Stimulated activated CD4-positive, alpha-beta T cell treated with anti-CD3 and anti-CD28 coated beads, Interleukin-15, amount 100 ng/mL, for 48 hours (primary cell): ENCODE results near the gene METRNL.

Experiments used
- DNase-seq, 2 donors: peaks; one replicate each; pipeline ENCODE4 v3.0.0-alpha.2; 2020; ENCODE audit warnings: low read depth in 2 of 2

Gene METRNL

DNA sequence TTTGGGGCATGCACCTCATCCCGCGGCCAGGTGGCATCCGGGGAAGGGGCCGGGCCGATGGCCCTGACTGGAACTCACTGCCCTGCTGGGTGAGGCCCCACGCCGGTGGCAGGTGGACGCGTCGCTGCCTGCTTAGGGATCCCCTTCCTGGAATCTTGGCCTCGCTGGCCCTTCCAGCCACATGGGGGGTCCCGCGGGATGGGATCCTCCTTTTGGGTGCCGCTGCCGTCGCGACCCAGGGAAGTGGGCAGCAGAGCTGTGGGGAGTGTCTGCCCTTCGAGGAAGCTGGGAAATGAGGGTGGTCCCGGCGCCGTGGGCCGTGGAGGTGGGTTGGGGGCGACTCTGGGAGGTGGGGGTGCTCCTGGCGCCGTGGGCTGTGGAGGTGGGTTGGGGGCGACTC lies 12.8 kb downstream of the METRNL start:
- no peak for DNase-seq

DNA sequence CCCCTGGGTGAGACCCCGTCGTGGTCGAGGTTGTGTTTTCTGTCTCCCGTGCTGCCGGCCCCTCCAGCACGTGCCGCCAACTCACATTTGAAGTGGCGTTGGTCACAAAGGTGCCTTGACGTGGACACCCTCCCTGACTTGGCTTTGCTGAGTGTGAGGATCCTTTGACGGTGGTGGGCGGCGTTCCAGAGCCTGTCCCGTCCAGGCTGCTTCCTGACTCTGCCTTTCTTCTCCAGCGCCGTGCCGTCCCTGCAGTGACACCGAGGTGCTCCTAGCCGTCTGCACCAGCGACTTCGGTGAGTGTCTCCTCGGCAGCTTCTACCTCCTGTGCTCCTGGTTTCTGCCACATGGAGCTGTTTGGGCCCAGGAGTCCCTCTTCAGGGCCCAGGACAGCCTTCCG lies 13.5 kb downstream of the METRNL start:
- DNase-seq = no peak

DNA sequence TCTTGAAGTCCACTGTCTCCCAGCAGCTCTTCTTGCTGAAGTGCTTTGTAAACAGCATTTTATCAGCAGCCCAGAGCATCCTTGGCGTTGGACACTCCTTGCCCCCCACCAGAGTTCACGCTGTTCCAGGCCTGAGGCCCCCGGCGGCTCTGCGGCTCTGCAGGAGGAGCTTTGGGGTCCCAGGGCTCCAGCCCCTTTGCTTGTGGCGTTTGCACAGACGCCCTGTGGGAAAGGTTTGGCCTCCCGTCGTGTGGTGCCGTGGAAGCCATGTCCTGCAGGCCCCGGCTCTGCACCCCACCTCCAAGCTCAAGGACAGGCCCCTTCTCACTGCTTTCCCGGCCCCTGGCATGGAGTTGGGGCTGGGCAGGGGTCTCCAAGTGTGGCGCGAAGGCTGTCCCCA lies 14.1 kb downstream of the METRNL start:
- no peak for DNase-seq

DNA sequence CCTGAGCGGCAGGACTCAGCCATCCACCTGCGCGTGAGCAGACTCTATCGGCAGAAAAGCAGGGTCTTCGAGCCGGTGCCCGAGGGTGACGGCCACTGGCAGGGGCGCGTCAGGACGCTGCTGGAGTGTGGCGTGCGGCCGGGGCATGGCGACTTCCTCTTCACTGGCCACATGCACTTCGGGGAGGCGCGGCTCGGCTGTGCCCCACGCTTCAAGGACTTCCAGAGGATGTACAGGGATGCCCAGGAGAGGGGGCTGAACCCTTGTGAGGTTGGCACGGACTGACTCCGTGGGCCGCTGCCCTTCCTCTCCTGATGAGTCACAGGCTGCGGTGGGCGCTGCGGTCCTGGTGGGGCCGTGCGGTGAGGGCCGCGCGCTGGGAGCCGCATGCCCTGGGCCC lies 14.9 kb downstream of the METRNL start:
- no peak for DNase-seq

DNA sequence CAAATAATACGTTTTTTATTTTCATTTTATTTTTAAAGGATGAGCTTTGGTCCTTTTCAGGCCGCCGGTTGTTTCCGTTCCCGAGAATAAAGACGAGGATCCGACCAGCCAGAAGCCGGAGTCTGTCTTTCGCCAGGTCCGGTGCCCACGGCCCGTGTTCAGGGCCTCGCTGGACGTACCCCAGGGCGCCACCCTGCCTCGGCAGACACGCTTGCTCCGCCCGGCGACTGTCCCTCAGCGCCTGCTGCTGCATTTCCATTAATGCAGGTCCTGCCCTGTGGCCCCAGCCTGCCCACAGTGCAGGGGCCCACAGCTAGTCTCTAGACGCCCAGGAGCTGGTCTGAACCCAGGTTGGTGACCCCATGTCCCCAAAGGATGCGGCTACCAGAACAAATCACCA lies 15.6 kb downstream of the METRNL start:
- DNase-seq = no peak

DNA sequence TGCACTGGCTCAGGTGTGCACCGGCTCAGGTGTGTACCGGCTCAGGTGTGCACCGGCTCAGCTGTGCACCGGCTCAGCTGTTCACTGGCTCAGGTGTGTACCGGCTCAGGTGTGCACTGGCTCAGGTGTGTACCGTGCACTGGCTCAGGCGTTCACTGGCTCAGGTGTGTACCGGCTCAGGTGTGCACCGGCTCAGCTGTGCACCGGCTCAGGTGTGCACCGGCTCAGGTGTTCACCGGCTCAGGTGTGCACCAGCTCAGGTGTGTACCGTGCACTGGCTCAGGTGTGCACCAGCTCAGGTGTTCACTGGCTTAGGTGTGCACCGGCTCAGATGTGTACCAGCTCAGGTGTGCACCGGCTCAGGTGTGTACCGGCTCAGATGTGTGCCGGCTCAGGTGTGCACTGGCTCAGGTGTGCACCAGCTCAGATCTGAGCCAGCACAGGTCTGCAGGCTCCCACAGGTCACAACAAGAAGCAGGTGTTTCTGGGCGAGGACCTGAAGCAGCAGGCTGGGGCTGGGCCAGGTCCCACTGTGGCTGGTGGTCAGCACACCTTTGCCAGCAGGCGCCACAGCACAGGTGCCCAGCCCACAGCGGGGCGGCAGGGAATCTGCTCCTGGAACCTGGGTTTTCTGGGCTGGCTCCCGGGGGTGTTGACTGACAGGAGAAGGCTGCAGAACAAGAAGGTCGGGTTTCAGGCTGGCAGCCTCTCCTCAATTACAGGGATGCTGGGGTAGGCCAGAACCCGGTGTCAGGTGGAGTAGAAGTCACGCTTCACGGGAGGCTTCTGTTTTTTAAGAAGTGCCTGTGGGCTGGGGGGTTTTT lies 17.2 kb downstream of the METRNL start:
- DNase-seq = no peak

DNA sequence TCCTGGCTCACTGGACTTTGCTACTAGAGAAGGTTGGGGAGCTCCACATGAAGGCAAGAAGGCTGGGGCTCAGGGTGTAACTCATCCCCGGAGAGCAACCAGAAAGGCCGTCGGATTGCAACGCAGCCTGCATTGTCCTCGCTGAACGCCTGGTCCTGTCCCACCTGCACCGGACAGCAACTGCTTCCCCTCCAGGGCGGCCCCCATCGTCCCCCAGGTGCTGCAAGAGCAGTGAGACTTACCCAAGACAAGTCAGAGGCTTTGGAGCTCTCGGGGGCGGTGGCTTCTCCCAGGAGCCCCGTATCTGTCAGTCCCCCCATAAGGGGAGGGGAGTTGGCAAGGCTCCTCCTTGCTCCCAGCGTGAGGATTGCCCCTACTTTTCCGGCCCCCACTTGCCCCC lies 18.4 kb downstream of the METRNL start:
- no peak for DNase-seq

DNA sequence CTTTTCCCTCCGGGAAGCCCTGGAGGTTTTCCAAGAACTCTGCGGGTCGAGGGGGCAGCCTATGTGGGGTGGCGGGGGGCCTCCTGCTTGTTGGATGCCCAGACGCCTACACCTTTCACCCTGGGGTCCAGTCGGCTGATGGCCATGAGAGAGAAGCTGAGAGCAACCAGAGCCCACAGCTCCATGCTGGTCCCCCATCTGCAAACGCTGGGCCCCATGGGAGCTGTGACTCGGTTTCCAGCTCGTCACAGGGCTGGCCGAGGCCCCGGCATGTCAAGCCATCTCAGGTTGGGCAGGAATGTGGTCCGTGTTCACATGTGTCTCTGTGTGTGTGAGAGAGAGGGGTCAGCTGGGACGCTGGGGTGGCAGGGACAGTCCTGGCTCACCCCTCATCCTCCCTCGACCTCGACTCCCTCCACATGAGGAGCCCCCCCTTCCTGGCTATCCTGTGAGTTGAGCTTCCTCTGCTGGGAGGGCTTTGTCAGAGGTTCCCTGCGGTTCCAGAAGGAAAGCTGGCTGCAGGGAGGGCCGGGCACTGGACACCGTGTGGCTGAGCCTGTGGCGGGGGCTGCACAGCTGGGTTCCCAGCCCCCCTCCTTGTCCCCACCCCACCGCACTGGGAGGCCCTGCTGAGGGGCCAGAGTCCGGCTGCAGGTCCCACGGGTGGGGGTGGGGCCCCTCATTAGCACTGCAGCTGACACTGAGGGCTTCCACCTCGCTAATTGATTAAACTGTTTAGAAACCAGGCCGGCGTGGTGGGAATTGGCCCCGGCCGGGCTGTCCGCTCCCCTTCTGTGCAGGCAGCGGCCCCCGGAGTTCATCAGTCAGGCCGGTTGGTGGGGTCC lies 19.1 kb downstream of the METRNL start:
- no peak for DNase-seq

DNA sequence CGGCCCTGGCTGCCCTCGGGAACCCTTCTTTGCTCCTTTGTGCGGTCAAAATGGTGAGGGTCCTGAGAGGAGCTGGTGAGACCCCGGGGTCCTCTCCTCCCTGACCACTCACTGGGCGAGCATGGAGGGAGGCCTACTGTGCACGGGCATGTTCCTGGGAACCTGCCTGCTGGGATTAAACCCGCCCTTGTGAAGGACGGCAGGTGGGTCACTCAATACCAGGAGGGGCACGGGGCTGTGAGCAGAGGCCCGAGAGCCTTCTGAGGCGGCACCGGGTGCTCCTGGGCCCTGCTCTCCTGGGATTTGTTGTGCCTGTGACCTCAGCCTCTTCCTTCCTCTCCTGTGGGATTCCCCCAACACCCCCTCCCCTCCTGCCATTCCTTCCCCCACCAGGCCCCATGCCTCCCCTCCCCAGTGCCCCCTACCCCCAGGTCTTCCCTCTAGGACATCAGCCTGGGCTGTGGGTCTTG lies 19.7 kb downstream of the METRNL start:
- no peak for DNase-seq

DNA sequence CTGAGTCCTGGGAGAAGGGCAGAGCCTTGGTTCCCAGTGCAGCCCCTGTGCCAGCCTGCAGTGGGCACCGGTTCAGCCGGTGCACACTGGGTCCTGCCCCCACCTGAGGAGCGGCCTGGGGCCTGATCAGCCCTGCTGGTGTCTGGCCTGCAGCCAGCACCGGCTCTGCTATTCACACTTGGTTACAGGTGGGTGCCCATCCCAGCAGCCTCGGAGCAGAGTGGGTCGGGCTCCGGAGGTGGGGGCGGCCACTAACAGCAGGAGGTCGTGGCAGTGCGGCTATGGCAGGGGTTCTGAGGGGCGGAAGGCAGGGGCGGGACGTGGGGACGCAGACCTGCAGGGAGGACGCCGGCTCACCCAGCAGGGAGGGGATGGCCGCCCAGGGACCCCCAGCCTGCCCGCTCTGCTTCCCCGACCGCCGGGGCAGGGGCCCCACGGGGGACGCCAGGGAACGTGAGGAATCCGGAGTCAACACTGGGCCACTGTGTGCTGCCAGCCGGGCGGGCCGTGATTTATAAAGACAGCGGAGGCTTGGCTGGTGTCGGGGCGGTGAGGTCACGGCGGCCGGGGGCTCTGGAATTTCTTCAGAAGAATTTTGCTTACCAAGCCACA lies 20.3 kb downstream of the METRNL start:
- DNase-seq = no peak

DNA sequence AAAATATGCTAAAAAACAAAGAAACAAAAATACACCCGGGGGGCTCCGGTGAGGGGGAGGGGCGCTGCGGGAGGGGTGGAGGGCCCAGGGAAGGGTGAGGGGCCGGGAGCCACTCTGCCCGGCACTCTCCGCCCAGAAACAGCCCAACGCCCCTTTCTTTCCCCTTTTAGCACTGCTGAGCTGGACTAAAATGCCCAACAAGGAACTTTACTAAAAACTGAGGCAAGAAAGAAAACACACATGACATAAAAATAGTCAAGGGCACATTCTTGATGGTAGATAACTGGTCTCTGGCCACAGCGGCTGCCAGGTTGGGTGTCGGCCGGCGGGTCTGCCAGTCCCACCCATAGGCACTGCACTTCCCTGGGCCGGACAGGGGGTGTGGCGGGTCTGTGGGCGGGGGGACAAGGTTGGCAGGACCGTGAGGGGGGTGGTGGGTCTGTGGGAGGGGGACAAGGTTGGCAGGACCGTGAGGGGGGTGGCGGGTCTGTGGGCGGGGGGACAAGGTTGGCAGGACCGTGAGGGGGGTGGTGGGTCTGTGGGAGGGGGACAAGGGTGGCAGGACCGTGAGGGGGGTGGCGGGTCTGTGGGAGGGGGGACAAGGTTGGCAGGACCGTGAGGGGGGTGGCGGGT lies 20.9 kb downstream of the METRNL start:
- DNase-seq = no peak

DNA sequence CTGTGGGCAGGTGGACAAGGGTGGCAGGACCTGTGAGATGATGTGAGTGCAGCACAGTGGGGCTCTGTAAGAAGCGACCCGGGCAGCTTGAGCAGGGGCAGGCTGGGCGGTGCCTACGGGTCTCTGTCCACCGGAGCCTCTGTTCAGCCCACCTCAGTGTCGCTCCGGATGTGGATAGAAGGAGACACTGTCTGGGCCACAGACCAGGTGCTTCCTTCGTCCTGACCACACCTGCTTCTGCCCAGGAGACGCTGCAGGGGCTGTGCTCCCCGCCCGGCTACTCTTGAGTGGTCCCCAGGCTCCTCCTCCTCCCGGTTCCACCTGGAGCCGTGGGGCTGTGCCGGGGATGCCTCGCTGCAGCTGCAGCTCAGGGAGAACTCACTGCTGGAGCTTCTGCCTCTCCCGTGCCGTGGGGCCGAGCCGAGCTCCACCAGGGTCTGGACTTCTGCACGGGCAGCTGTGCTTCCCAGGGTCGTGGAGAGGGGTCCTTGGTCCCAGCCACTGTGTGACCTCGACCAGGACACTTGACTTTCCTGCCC lies 21.5 kb downstream of the METRNL start:
- no peak for DNase-seq

DNA sequence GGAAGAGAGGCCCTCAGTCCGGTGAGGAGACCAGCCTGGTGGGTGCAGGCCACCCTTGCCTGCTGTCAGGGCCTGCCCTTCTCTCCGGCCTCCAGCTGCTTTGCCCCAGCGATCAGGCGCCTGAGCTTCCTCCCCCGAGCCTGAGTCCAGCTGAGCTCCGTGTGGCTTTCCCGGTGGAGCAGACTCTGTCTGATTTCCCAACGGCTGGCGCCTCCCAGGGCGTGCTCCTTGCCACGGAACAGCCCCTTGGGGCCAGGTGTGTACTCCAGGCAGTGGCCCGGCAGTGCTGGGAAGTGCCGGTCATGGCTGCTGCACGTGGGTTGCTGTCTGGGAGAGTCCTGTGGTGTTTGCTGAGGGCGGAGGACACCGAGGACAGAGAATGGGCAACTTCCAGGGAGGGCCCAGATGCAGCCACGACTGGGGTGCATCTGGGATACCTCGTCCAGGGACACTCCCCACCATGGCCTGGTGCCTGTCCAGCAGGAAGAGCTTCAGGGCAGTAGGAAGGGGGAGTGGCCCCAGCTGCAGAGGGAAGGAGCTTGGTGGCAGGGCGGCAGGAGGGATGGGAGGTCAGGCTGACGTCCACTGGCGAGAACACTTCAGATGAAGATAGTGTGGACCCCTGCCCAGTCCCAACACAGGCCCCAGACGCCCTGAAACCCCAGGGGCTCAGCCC lies 22.5 kb downstream of the METRNL start:
- no peak for DNase-seq

DNA sequence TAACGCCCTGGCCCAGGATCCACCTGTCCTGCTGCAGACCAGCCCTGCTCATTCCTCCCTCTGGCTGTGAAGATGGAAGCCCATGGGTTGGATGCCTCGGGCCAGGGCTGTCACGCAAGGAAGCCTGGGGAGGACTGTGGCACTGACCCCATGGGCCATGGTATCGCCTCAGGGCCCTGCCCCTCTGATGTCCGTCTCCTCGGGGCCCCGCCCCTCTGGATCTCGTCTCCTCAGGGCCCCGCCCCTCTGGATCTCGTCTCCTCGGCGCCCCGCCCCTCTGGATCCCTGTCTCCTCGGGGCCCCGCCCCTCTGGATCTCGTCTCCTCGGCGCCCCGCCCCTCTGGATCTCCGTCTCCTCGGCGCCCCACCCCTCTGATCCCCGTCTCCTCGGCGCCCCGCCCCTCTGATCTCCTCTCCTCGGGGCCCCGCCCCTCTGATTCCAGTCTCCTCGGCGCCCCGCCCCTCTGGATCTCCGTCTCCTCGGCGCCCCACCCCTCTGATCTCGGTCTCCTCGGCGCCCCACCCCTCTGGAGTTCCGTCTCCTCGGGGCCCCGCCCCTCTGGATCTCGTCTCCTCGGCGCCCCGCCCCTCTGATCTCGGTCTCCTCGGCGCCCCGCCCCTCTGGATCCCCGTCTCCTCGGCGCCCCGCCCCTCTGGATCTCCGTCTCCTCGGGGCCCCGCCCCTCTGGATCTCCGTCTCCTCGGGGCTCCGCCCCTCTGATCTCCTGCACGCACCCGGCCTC lies 24.0 kb downstream of the METRNL start:
- peak in 1 of 2 donors; percentile 25 for DNase-seq

DNA sequence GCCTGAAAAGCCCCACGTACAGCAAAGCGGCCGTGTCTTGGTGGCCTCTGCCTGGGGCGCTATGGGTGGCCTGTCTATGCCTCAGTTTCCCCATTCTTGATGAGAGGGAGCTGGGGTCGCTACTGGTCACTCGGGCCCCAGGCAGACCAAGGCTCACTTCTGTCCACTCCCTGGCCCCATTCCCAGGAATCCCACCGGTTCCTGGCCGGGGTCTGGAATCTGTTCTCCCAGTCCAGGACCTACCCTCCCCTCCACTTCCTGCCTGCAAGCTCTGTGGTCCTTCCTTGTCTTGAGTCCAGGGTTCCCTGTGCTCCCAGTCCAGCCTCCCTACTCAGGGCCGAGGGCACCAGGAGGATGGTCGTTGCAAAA lies 24.5 kb downstream of the METRNL start:
- DNase-seq = no peak

DNA sequence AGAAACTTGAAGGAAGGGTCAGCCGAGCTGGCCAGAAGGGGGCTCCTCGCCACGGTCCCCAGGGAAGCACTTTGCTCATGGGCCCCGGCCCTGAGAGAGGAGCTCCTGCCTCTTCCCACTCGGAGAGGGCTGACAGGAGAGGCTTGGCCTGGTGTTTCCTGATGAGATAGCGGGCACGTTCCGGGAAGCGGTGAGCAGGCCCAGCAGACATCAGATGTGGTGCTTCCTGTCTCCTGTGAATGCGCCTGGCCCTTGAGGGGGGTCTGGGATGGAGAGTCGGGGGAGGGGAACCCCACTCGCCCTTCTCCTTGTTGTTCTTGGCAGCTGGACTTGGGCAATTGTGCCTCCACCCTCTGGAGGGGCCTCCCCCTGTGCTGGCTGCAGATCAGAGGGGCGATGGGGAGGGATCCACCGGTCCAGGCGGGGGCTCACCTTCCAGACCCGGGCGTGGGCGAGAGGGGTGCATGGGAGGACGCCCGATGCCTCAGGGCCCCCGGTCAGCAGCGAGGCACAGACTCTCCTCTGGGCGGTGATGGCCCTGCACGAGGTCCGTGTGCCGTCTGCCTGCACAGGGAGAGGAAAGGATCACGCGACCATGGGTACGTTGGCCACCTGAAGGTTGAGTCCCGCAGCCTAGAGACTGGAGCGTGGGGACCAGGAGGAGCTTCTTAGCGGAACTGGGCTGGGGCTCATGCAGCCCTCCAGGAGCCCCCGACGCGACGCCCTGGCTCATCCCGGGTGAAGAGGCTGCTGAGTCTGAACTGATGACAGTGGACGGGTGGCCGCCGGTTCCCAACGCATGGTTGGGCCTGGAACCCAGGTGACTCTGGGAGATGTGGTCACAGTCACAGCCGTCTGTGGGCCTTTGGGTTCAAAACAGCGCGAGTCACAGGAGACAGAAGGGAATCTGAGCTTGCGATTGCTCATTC lies 25.4 kb downstream of the METRNL start:
- DNase-seq = no peak

DNA sequence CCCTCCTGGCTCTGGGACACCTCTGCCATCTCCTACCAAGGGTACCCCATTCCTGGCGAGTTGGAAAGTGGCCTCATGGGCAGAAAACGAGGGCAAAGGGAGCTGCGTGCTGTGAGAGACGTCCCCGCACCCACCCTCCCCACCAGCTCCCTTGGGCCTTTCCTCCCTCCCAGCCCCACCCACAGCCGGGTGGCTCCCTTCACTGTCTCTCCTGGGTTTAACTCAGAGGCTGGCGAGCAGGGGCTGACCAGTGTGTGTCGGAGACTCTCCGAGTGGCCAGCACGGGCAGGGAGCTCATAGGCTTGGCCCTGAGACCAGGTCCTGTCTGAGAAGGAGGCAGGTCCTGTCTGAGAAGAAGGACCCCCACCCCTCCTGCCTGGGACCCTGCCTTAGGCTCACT lies 26.1 kb downstream of the METRNL start:
- no peak for DNase-seq

DNA sequence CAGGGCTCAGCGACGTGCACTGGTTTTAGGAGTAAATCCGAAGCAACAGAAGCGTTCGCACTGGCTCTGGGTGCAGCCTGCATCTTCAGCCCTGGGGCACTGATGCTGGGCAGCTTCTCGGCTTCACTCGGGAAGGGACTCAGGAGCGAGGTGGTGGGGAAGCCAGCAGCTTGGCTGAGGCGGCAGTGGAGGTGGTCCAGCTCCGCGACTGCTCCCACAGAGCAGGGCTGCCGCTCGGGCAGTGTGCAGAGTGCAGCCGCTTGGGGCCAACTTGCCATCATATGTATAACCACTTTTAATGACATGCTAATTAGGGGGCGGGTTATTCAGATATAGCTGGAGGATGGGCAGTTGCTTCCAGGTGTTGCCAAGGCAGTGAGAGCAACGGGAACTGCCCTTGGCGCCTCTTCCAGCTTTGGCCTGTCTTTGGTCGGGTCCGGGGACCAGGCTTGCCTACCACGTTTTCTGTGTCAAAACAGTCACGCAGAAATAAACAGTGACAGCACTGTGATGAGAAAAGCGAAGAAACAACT lies 26.7 kb downstream of the METRNL start:
- no peak for DNase-seq
